Sigmoid colon (tissue), 7 donors: ENCODE results near the gene ZNF48. TPM values are rescaled to one million over a fixed set of nuclear protein-coding genes. Genes with fewer than 3 reads are reported as not detected.

Experiments used
- DNase-seq: peaks from one replicate; pipeline ENCODE4 v3.0.0-alpha.2; 2019
- H3K27ac ChIP-seq, 4 donors: fragments of 200-600 bp; sonication (generic); one replicate each; pipeline ENCODE4 v1.5.1; 2016 to 2019; ENCODE audit warnings: mild to moderate bottlenecking in 1 of 4
- H3K27me3 ChIP-seq, 3 donors: fragments of 200-600 bp; sonication (generic); one replicate each; pipeline ENCODE4 v1.5.1; 2019; ENCODE audit warnings: mild to moderate bottlenecking in 1 of 3
- H3K36me3 ChIP-seq, 4 donors: fragments of 200-600 bp; sonication (generic); one replicate each; pipeline ENCODE4 v1.5.1; 2016 to 2019
- H3K4me1 ChIP-seq, 4 donors: fragments of 200-600 bp; sonication (generic); one replicate each; pipeline ENCODE4 v1.5.1; 2017 to 2019
- H3K4me3 ChIP-seq, 4 donors: fragments of 200-600 bp; sonication (generic); one replicate each; pipeline ENCODE4 v1.5.1; 2017 to 2019; ENCODE audit warnings: mild to moderate bottlenecking in 2 of 4, moderate library complexity in 1 of 4
- H3K9me3 ChIP-seq, 4 donors: fragments of 200-600 bp in 3 of 4; sonication (generic) in 3 of 4; one replicate each; pipeline versions ENCODE4 v1.5.1 to v1.6.1; 2013 to 2019
- CTCF ChIP-seq, 4 experiments: fragments of 450-650 bp in 3 of 4; fragments of 200-600 bp in 1 of 4; IDR thresholded peaks; one replicate each; pipeline ENCODE4 v1.5.1; 2016 to 2019; ENCODE audit warnings: antibody characterized with exemption in 4 of 4, mild to moderate bottlenecking in 3 of 4, moderate library complexity in 2 of 4
- EP300 ChIP-seq, 4 donors: sonication (generic); formaldehyde crosslinking; IDR thresholded peaks; one replicate each; pipeline ENCODE4 v1.6.1; 2017; ENCODE audit warnings: antibody characterized with exemption in 4 of 4
- POLR2A ChIP-seq, 2 donors: fragments of 450-650 bp; IDR thresholded peaks; one replicate each; pipeline ENCODE4 v1.6.1; 2016; ENCODE audit warnings: antibody characterized with exemption in 2 of 2, mild to moderate bottlenecking in 2 of 2, moderate library complexity in 2 of 2
- POLR2AphosphoS5 ChIP-seq, 4 donors: sonication (generic); formaldehyde crosslinking; IDR thresholded peaks; one replicate each; pipeline ENCODE4 v1.6.1; 2017; ENCODE audit warnings: antibody characterized with exemption in 4 of 4
- WGBS, 2 donors: extraction: QIAGEN DNeasy Blood & Tissue Kit; methylation state at CpG; one replicate each; pipeline ENCODE4 v1.1.7; 2013; 5-methylcytosine and 5-hydroxymethylcytosine counted together
- intact Hi-C: fragments of 100-400 bp; cut with DNase I; formaldehyde crosslinking; loops from one replicate; pipeline ENCODE4 v1.15.1; 2023
- polyA plus RNA-seq, 3 donors: library from polyadenylated mRNA; stranded (reverse); fragments of 200-250 nt; gene quantifications; one replicate each; pipeline ENCODE4 v1.2.3, GENCODE V29; 2013
- total RNA-seq, 4 donors: library from RNA; depleted of rRNA; stranded (reverse); fragments of >200 nt; gene quantifications; one replicate each; pipeline ENCODE4 v1.1.0, GENCODE V29; 2016
- donor health status: healthy with polysubstance abuse.
- donor health status: Bipolar disorder and iron deficiency.
- donor health status: healthy.

The ZNF48 gene
- total and polyA plus RNA-seq, 7 donors, result 2.4 to 12.8 (median 8.1) TPM

GRCh38 chr16:30355144-30355953 is 39.9 kb upstream of the ZNF48 start, which contains the start of gene CD2BP2:
TSS of gene CD2BP2 (minus strand) at chr16:30355308. CDS start at chr16:30354681, 627 bp downstream.
- Histone ChIP-seq H3K36me3 (peaks cover 0 to 67% (median 38%) of the 10 kb centered on the region in 4 donors), H3K4me3 (peak within 1 kb of the TSS; percentile 59 to 96 (median 81)), H3K4me1 (peaks cover 0 to 58% (median 50%) of the 10 kb centered on the region in 4 donors), H3K27ac (peak within 1 kb of the TSS; percentile 93 to 99 (median 96)), H3K9me3 (no peaks in the 10 kb centered on the region), H3K27me3 (no peaks in the 10 kb centered on the region)
- 0 to 1% methylated on average over 45 of the region's 45 CpGs for WGBS, 2 donors
- DNase-seq, result peak; percentile 99
- peak in 2 of 4 donors; percentile 23 to 30 for TF ChIP-seq EP300 (IDR thresholded peaks at IDR 0.05)
- TF ChIP-seq CTCF (IDR thresholded peaks at IDR 0.05), result no peak
- TF ChIP-seq POLR2A (IDR thresholded peaks at IDR 0.05), result peak in 1 of 2 donors; percentile 27
- peak; percentile 85 to 93 (median 89) for TF ChIP-seq POLR2AphosphoS5 (IDR thresholded peaks at IDR 0.05)
- intact Hi-C loops, result loop anchor here (1.0 kb wide), 1 partner anchor 15 kb away; the partner anchor contains the start of gene TBC1D10B

- H3K9me3 ChIP-seq, result no peaks in the 10 kb centered on the region
- TF ChIP-seq CTCF (IDR thresholded peaks at IDR 0.05) (no peak), POLR2AphosphoS5 (IDR thresholded peaks at IDR 0.05) (no peak), EP300 (IDR thresholded peaks at IDR 0.05) (no peak), POLR2A (IDR thresholded peaks at IDR 0.05) (no peak)
- peak overlapping the region; percentile 93 to 99 (median 96) for H3K27ac ChIP-seq
- DNase-seq, result no peak
- no peaks in the 10 kb centered on the region for H3K27me3 ChIP-seq
- 37 to 55% methylated on average over 7 of the region's 7 CpGs for WGBS, 2 donors
- H3K4me1 ChIP-seq, result peaks cover 0 to 58% (median 50%) of the 10 kb centered on the region in 4 donors
- peak overlapping the region; percentile 36 to 96 (median 75) for H3K4me3 ChIP-seq
- peaks cover 0 to 65% (median 34%) of the 10 kb centered on the region in 4 donors for H3K36me3 ChIP-seq
- intact Hi-C loops, result loop anchor here (1.0 kb wide), 1 partner anchor 14 kb away; the partner anchor contains the start of gene TBC1D10B
These were observed 39.3 kb upstream of the ZNF48 start for GRCh38 chr16:30355954-30356308.

GRCh38 chr16:30356401-30357084 is 38.7 kb upstream of the ZNF48 start:
- TF ChIP-seq POLR2AphosphoS5 (IDR thresholded peaks at IDR 0.05) (no peak), EP300 (IDR thresholded peaks at IDR 0.05) (no peak), CTCF (IDR thresholded peaks at IDR 0.05) (no peak)
- H3K4me3 ChIP-seq, result peak overlapping the region in 2 of 4 donors; percentile 59 to 96
- no peaks in the 10 kb centered on the region for H3K27me3 ChIP-seq
- 49 to 73% methylated on average over 12 of the region's 12 CpGs for WGBS, 2 donors
- intact Hi-C loops, result no loop called here
- H3K4me1 ChIP-seq, result peaks cover 0 to 52% (median 45%) of the 10 kb centered on the region in 4 donors
- H3K27ac ChIP-seq, result peak overlapping the region; percentile 93 to 99 (median 96)
- H3K9me3 ChIP-seq, result no peaks in the 10 kb centered on the region
- DNase-seq, result no peak
- H3K36me3 ChIP-seq, result peaks cover 0 to 63% (median 31%) of the 10 kb centered on the region in 4 donors

GRCh38 chr16:30357085-30357714 is 38.0 kb upstream of the ZNF48 start:
- no peak overlapping the region for H3K4me3 ChIP-seq
- H3K4me1 ChIP-seq, result peaks cover 0 to 46% (median 38%) of the 10 kb centered on the region in 4 donors
- intact Hi-C loops, result no loop called here
- peaks cover 0 to 60% (median 31%) of the 10 kb centered on the region in 4 donors for H3K36me3 ChIP-seq
- no peaks in the 10 kb centered on the region for H3K27me3 ChIP-seq
- TF ChIP-seq POLR2AphosphoS5 (IDR thresholded peaks at IDR 0.05), result no peak
- no peak for TF ChIP-seq CTCF (IDR thresholded peaks at IDR 0.05)
- TF ChIP-seq POLR2A (IDR thresholded peaks at IDR 0.05), result no peak
- no peak for TF ChIP-seq EP300 (IDR thresholded peaks at IDR 0.05)
- DNase-seq, result no peak
- H3K9me3 ChIP-seq, result no peaks in the 10 kb centered on the region
- H3K27ac ChIP-seq, result peak overlapping the region in 3 of 4 donors; percentile 93 to 99 (median 94)
- whole genome bisulfite sequencing, 2 donors, result 73 to 81% methylated on average over 5 of the region's 5 CpGs
